ENCODE results near the gene GAB2.

Gene GAB2

GRCh38 chr11:78313181-78313795, 104.3 kb downstream of the GAB2 start:
- no peak for TF ChIP-seq CTCF (conservative IDR thresholded peaks at IDR 0.05; ENCODE audit: low read depth, low read length)
- peak; percentile 72 for DNase-seq (ENCODE audit: low read depth)
- no peak overlapping the region for H3K4me3 ChIP-seq (ENCODE audit: low read depth, low read length)

GRCh38 chr11:78312712-78313111, 104.9 kb downstream of the GAB2 start:
- no peak for DNase-seq (ENCODE audit: low read depth)
- H3K4me3 ChIP-seq (ENCODE audit: low read depth, low read length), result no peak overlapping the region
- no peak for TF ChIP-seq CTCF (conservative IDR thresholded peaks at IDR 0.05; ENCODE audit: low read depth, low read length)

- no peak for TF ChIP-seq CTCF (conservative IDR thresholded peaks at IDR 0.05; ENCODE audit: low read depth, low read length)
- no peak for DNase-seq (ENCODE audit: low read depth)
- H3K4me3 ChIP-seq (ENCODE audit: low read depth, low read length), result no peak overlapping the region
These were observed 105.8 kb downstream of the GAB2 start for GRCh38 chr11:78311702-78312371.

GRCh38 chr11:78310500-78310909, 107.1 kb downstream of the GAB2 start:
- no peak for TF ChIP-seq CTCF (conservative IDR thresholded peaks at IDR 0.05; ENCODE audit: low read depth, low read length)
- no peak overlapping the region for H3K4me3 ChIP-seq (ENCODE audit: low read depth, low read length)
- DNase-seq (ENCODE audit: low read depth), result peak; percentile 65

GRCh38 chr11:78304201-78304600, 113.4 kb downstream of the GAB2 start:
- no peak for TF ChIP-seq CTCF (conservative IDR thresholded peaks at IDR 0.05; ENCODE audit: low read depth, low read length)
- H3K4me3 ChIP-seq (ENCODE audit: low read depth, low read length), result no peak overlapping the region
- DNase-seq (ENCODE audit: low read depth), result no peak

GRCh38 chr11:78300108-78300839, 117.3 kb downstream of the GAB2 start:
- DNase-seq (ENCODE audit: low read depth), result no peak

More at GRCh38 chr11:78300108-78300839, 117.3 kb downstream of the GAB2 start:
- no peak for TF ChIP-seq CTCF (conservative IDR thresholded peaks at IDR 0.05; ENCODE audit: low read depth, low read length)
- no peak overlapping the region for H3K4me3 ChIP-seq (ENCODE audit: low read depth, low read length)

Data from choroid plexus epithelial cell (primary cell).